Subcutaneous abdominal adipose tissue (tissue), 5 donors: ENCODE measurements around the gene SNU13.
"Not testable (repeated sequence)": the region's sequence is repeated elsewhere in the genome, so short reads cannot be mapped to it uniquely, and the experiment has no call there.

ENCODE experiments used
- H3K27ac ChIP-seq: one replicate; pipeline ENCODE4 v1.7.0; 2013; ENCODE audit warnings: low read depth, mild to moderate bottlenecking, inconsistent platforms, low read length, moderate library complexity
- H3K27me3 ChIP-seq, 5 donors: one replicate each; pipeline ENCODE4 v1.7.0; 2013; ENCODE audit warnings: low read length in 5 of 5, inconsistent platforms in 1 of 5; ENCODE audit not compliant: control insufficient read depth in 5 of 5, insufficient read depth in 4 of 5
- H3K36me3 ChIP-seq, 5 donors: one replicate each; pipeline ENCODE4 v1.7.0; 2013; ENCODE audit warnings: low read length in 5 of 5; ENCODE audit not compliant: control insufficient read depth in 5 of 5, insufficient read depth in 5 of 5
- H3K4me1 ChIP-seq, 5 donors: one replicate each; pipeline ENCODE4 v1.7.0; 2013; ENCODE audit warnings: low read length in 5 of 5, mild to moderate bottlenecking in 3 of 5, moderate library complexity in 1 of 5; ENCODE audit not compliant: control insufficient read depth in 5 of 5, insufficient read depth in 5 of 5
- H3K4me3 ChIP-seq, 5 donors: one replicate each; pipeline ENCODE4 v1.7.0; 2013; ENCODE audit warnings: low read length in 5 of 5, low read depth in 1 of 5
- H3K9ac ChIP-seq, 5 donors: one replicate each; pipeline ENCODE4 v1.7.0; 2013; ENCODE audit warnings: low read length in 5 of 5, mild to moderate bottlenecking in 4 of 5, moderate library complexity in 3 of 5
- H3K9me3 ChIP-seq, 5 donors: one replicate each; pipeline ENCODE4 v1.7.0; 2013; ENCODE audit warnings: low read length in 5 of 5; ENCODE audit not compliant: control insufficient read depth in 5 of 5
- donor health status: healthy.
- donor health status: healthy.
- donor health status: healthy.
- donor health status: healthy.
- donor health status: healthy.

The SNU13 gene

GRCh38 chr22:41683052-41683451 is 5.6 kb downstream of the SNU13 start:
- Histone ChIP-seq H3K9ac (peak overlapping the region in 1 of 5 donors; percentile 77), H3K4me3 (peak overlapping the region in 3 of 5 donors; percentile 77 to 82 (median 82)), H3K27me3 (no peaks in the 10 kb centered on the region), H3K4me1 (peaks cover 0 to 22% (median 19%) of the 10 kb centered on the region in 5 donors), H3K9me3 (no peaks in the 10 kb centered on the region), H3K36me3 (peaks cover 7 to 27% (median 16%) of the 10 kb centered on the region in 5 donors), H3K27ac (no peak overlapping the region)

GRCh38 chr22:41682033-41682807 is 6.4 kb downstream of the SNU13 start:
- peaks cover 7 to 31% (median 18%) of the 10 kb centered on the region in 5 donors for H3K36me3 ChIP-seq
- H3K27me3 ChIP-seq, result no peaks in the 10 kb centered on the region
- peak overlapping the region; percentile 72 for H3K27ac ChIP-seq
- H3K4me3 ChIP-seq, result peak overlapping the region; percentile 77 to 88 (median 82)
- H3K9me3 ChIP-seq, result no peaks in the 10 kb centered on the region
- H3K4me1 ChIP-seq, result peaks cover 0 to 13% (median 10%) of the 10 kb centered on the region in 5 donors
- H3K9ac ChIP-seq, result peak overlapping the region; percentile 38 to 77 (median 70)

DNA sequence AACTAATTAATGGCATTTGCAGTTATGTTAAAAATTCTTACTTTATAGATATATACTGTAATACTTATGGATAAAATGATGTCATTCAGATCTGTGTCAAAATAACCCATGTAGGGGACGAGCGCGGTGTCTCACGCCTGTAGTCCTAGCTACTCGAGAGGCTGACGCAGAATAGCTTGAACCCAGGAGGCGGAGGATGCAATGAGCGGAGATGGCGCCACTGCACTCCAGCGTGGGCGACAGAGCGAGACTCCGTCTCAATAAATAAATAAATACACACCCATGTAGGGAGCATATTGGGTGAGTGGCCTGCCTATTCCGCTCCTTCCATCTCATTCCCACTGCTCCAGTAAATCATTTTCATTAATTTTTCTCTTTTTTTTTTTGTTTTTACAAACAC is 7.1 kb downstream of the SNU13 start:
- Histone ChIP-seq H3K9me3 (no peaks in the 10 kb centered on the region), H3K4me1 (peaks cover 0 to 13% (median 9%) of the 10 kb centered on the region in 5 donors), H3K36me3 (peaks cover 7 to 31% (median 18%) of the 10 kb centered on the region in 5 donors), H3K27me3 (no peaks in the 10 kb centered on the region), H3K4me3 (peak overlapping the region; percentile 66 to 88 (median 77)), H3K27ac (peak overlapping the region; percentile 72), H3K9ac (peak overlapping the region in 4 of 5 donors; percentile 64 to 77 (median 72))

GRCh38 chr22:41676134-41676533 is 12.5 kb downstream of the SNU13 start:
- Histone ChIP-seq H3K27me3 (no peaks in the 10 kb centered on the region), H3K4me3 (no peak overlapping the region), H3K9me3 (no peaks in the 10 kb centered on the region), H3K4me1 (peaks cover 0 to under 1% (median 0%) of the 10 kb centered on the region in 5 donors), H3K9ac (no peak overlapping the region), H3K36me3 (peaks cover 7 to 59% (median 37%) of the 10 kb centered on the region in 5 donors), H3K27ac (no peak overlapping the region)

DNA sequence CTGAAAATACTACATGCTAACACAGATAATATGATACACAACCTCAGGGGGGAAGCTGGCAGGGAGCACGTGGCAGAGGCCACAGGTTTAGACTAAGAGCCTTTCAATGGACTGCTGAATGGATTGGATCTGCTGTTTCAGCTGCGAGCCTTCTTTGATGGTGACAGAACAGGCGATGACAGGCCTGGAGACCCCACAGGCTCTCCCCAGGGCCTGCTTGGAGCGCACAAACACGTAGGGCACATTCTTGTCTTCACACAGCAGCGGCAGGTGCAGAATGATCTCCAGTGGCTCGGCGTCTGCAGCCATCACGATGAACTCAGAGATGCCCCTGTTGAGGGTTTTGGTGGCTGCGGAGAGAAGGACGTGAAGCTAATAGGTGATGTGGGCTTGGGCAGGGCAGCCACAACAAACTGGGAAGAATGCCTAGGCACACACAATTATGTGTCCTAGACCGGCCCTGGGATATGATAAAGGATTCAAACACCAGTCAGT is 13.8 kb downstream of the SNU13 start:
- no peak overlapping the region for H3K27ac ChIP-seq
- no peak overlapping the region for H3K9ac ChIP-seq
- no peak overlapping the region for H3K4me3 ChIP-seq
- no peaks in the 10 kb centered on the region for H3K9me3 ChIP-seq
- no peaks in the 10 kb centered on the region for H3K4me1 ChIP-seq
- H3K27me3 ChIP-seq, result no peaks in the 10 kb centered on the region
- peaks cover 7 to 49% (median 32%) of the 10 kb centered on the region in 5 donors for H3K36me3 ChIP-seq

GRCh38 chr22:41672780-41673509 is 15.7 kb downstream of the SNU13 start:
- H3K27me3 ChIP-seq, result no peaks in the 10 kb centered on the region
- H3K9me3 ChIP-seq, result no peaks in the 10 kb centered on the region
- H3K9ac ChIP-seq, result no peak overlapping the region
- H3K4me3 ChIP-seq, result no peak overlapping the region
- peaks cover 0 to 6% (median 0%) of the 10 kb centered on the region in 5 donors for H3K4me1 ChIP-seq
- H3K27ac ChIP-seq, result no peak overlapping the region
- H3K36me3 ChIP-seq, result peaks cover 0 to 34% (median 20%) of the 10 kb centered on the region in 5 donors

DNA sequence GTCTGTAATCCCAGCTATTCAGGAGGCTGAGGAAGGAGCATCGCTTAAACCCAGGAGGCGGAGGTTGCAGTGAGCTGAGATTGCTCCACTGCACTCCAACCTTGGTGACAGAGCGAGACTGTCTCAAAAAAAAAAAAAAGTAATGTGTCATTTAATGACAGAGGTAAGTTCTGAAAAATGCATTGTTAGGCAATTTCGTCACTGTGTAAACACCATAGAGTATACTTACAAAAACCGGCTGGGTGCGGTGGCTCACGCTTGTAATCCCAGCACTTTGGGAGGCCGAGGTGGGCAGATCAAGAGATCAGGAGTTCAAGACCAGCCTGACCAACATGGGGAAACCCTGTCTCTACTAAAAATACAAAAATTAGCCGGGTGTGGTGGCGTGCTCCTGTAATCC is 16.6 kb downstream of the SNU13 start:
- H3K9ac ChIP-seq, result not testable (repeated sequence)
- peaks cover 0 to 31% (median 18%) of the 10 kb centered on the region in 5 donors for H3K36me3 ChIP-seq

GRCh38 chr22:41668971-41669911 is 19.4 kb downstream of the SNU13 start:
- Histone ChIP-seq H3K9me3 (no peaks in the 10 kb centered on the region), H3K36me3 (peaks cover 6 to 25% (median 20%) of the 10 kb centered on the region in 5 donors), H3K9ac (no peak overlapping the region), H3K27me3 (no peaks in the 10 kb centered on the region), H3K27ac (peak overlapping the region; percentile 19), H3K4me3 (no peak overlapping the region), H3K4me1 (peaks cover 3 to 18% (median 11%) of the 10 kb centered on the region in 5 donors)

More for the DNA sequence above, 16.6 kb downstream of the SNU13 start:
- not testable (repeated sequence) for H3K4me3 ChIP-seq, H3K27me3 ChIP-seq, H3K27ac ChIP-seq, H3K9me3 ChIP-seq
- H3K4me1 ChIP-seq, result peaks cover 3 to 12% (median 6%) of the 10 kb centered on the region in 5 donors

GRCh38 chr22:41664951-41665350 is 23.7 kb downstream of the SNU13 start:
- no peak overlapping the region for H3K9ac ChIP-seq
- no peak overlapping the region for H3K27ac ChIP-seq
- peaks cover 29 to 54% (median 50%) of the 10 kb centered on the region in 5 donors for H3K36me3 ChIP-seq
- H3K4me1 ChIP-seq, result peaks cover 3 to 18% (median 11%) of the 10 kb centered on the region in 5 donors
- H3K9me3 ChIP-seq, result no peaks in the 10 kb centered on the region
- no peaks in the 10 kb centered on the region for H3K27me3 ChIP-seq
- H3K4me3 ChIP-seq, result no peak overlapping the region
